Measurements from ENCODE around the gene ADD2. TPM values are rescaled to one million over a fixed set of nuclear protein-coding genes. Genes with fewer than 3 reads are reported as not detected.
"Not testable (repeated sequence)": the region's sequence is repeated elsewhere in the genome, so short reads cannot be mapped to it uniquely, and the experiment has no call there.

The ADD2 gene
- total RNA-seq, 2 donors from 2014 or later = 2.3 to 7.6 TPM

- H3K4me1 ChIP-seq = no peaks in the 10 kb centered on the region
- DNase-seq = no peak
Observed at GRCh38 chr2:70744397-70744796, 23.6 kb downstream of the ADD2 start.

GRCh38 chr2:70743677-70744076, 24.3 kb downstream of the ADD2 start:
- Histone ChIP-seq H3K4me1 (no peaks in the 10 kb centered on the region), H3K36me3 (replicated peaks in 1 of 2; ENCODE audit: insufficient read depth in 1 of 2, low read depth in 2 of 2) (no peaks in the 10 kb centered on the region), H3K27ac (no peak overlapping the region), H3K27me3 (no peaks in the 10 kb centered on the region), H3K9me3 (no peaks in the 10 kb centered on the region), H3K4me3 (no peak overlapping the region)
- no peak for DNase-seq
- TF ChIP-seq CTCF (IDR thresholded peaks at IDR 0.05) (no peak), POLR2A (IDR thresholded peaks at IDR 0.05) (no peak)
- ATAC-seq = no peak
- intact Hi-C loops (cut with DNase I) = no loop called here

More at GRCh38 chr2:70744397-70744796, 23.6 kb downstream of the ADD2 start:
- no peak for ATAC-seq
- Histone ChIP-seq H3K27me3 (no peaks in the 10 kb centered on the region), H3K36me3 (replicated peaks in 1 of 2; ENCODE audit: insufficient read depth in 1 of 2, low read depth in 2 of 2) (no peaks in the 10 kb centered on the region), H3K9me3 (no peaks in the 10 kb centered on the region), H3K4me3 (no peak overlapping the region), H3K27ac (no peak overlapping the region)
- TF ChIP-seq POLR2A (IDR thresholded peaks at IDR 0.05) = no peak
- no peak for TF ChIP-seq CTCF (IDR thresholded peaks at IDR 0.05)
- intact Hi-C loops (cut with DNase I) = no loop called here
- WGBS, 2 donors = 64 to 72% methylated on average over 3 of the region's 3 CpGs

- intact Hi-C loops (cut with DNase I) = no loop called here
- no peaks in the 10 kb centered on the region for H3K36me3 ChIP-seq (replicated peaks in 1 of 2; ENCODE audit: insufficient read depth in 1 of 2, low read depth in 2 of 2)
- 82 to 83% methylated on average over 4 of the region's 4 CpGs for WGBS, 2 donors
Observed at GRCh38 chr2:70743068-70743467, 24.9 kb downstream of the ADD2 start.

GRCh38 chr2:70739492-70739891, 28.5 kb downstream of the ADD2 start:
- DNase-seq; H3K4me1 ChIP-seq; H3K9me3 ChIP-seq; intact Hi-C loops (cut with DNase I); H3K36me3 ChIP-seq (replicated peaks in 1 of 2; ENCODE audit: insufficient read depth in 1 of 2, low read depth in 2 of 2); ATAC-seq; H3K27ac ChIP-seq; H3K27me3 ChIP-seq; H3K4me3 ChIP-seq: not testable (repeated sequence)
- 96 to 100% methylated on average over 1 of the region's 1 CpG for WGBS, 2 donors

More at GRCh38 chr2:70743068-70743467, 24.9 kb downstream of the ADD2 start:
- no peaks in the 10 kb centered on the region for H3K27me3 ChIP-seq
- TF ChIP-seq CTCF (IDR thresholded peaks at IDR 0.05) = no peak
- TF ChIP-seq POLR2A (IDR thresholded peaks at IDR 0.05) = no peak
- H3K27ac ChIP-seq = no peak overlapping the region
- no peak for DNase-seq
- no peak for ATAC-seq
- no peaks in the 10 kb centered on the region for H3K4me1 ChIP-seq
- H3K4me3 ChIP-seq = no peak overlapping the region
- H3K9me3 ChIP-seq = no peaks in the 10 kb centered on the region

GRCh38 chr2:70738159-70738558, 29.8 kb downstream of the ADD2 start:
- no peaks in the 10 kb centered on the region for H3K27me3 ChIP-seq
- H3K9me3 ChIP-seq = no peaks in the 10 kb centered on the region
- H3K36me3 ChIP-seq (replicated peaks in 1 of 2; ENCODE audit: insufficient read depth in 1 of 2, low read depth in 2 of 2) = no peaks in the 10 kb centered on the region
- intact Hi-C loops (cut with DNase I) = no loop called here
- WGBS, 2 donors = 55 to 66% methylated on average over 2 of the region's 2 CpGs
- ATAC-seq (no peak), DNase-seq (no peak)
- no peak overlapping the region for H3K4me3 ChIP-seq
- no peak overlapping the region for H3K27ac ChIP-seq
- TF ChIP-seq POLR2A (IDR thresholded peaks at IDR 0.05) (no peak), CTCF (IDR thresholded peaks at IDR 0.05) (no peak)
- H3K4me1 ChIP-seq = no peaks in the 10 kb centered on the region
